Suprapubic skin (tissue), 4 donors: ENCODE results near the gene GSAP. TPM values are rescaled to one million over a fixed set of nuclear protein-coding genes. Genes with fewer than 3 reads are reported as not detected.

Experiments used
- DNase-seq, 2 donors: peaks; one replicate each; pipeline ENCODE4 v3.0.0-alpha.2; 2019; ENCODE audit warnings: low spot score in 2 of 2
- H3K27ac ChIP-seq: fragments of 200-600 bp; sonication (generic); one replicate; pipeline ENCODE4 v1.5.1; 2019
- H3K27me3 ChIP-seq: fragments of 200-600 bp; sonication (generic); one replicate; pipeline ENCODE4 v1.5.1; 2019
- H3K36me3 ChIP-seq: fragments of 200-600 bp; sonication (generic); one replicate; pipeline ENCODE4 v1.5.1; 2019
- H3K4me1 ChIP-seq: fragments of 200-600 bp; sonication (generic); one replicate; pipeline ENCODE4 v1.5.1; 2019
- H3K4me3 ChIP-seq: fragments of 200-600 bp; sonication (generic); one replicate; pipeline ENCODE4 v1.5.1; 2019; ENCODE audit warnings: mild to moderate bottlenecking
- H3K9me3 ChIP-seq: fragments of 200-600 bp; sonication (generic); one replicate; pipeline ENCODE4 v1.5.1; 2019
- EP300 ChIP-seq: sonication (generic); formaldehyde crosslinking; IDR thresholded peaks from one replicate; pipeline ENCODE4 v1.6.1; 2017; ENCODE audit warnings: antibody characterized with exemption
- POLR2A ChIP-seq, 2 donors: fragments of 450-650 bp; IDR thresholded peaks; one replicate each; pipeline ENCODE4 v1.6.1; 2017; ENCODE audit warnings: antibody characterized with exemption in 2 of 2, mild to moderate bottlenecking in 2 of 2, moderate library complexity in 2 of 2
- POLR2AphosphoS5 ChIP-seq, 3 donors: sonication (generic); formaldehyde crosslinking; IDR thresholded peaks; one replicate each; pipeline ENCODE4 v1.6.1; 2017; ENCODE audit warnings: antibody characterized with exemption in 3 of 3
- WGBS: methylation state at CpG from one replicate; pipeline ENCODE4 v1.1.5; 2018; 5-methylcytosine and 5-hydroxymethylcytosine counted together
- total RNA-seq, 4 donors: library from RNA; depleted of rRNA; stranded (reverse); fragments of >200 nt; gene quantifications; one replicate each; pipeline ENCODE4 v1.1.0, GENCODE V29; 2016
- TF ChIP-seq, protein P1 (sequence below), 2 donors: fragments of 200-600 bp in 1 of 2; fragments of 450-650 bp in 1 of 2; sonication (generic) in 1 of 2; IDR thresholded peaks; one replicate each; pipeline ENCODE4 v1.5.1; 2016 to 2019; ENCODE audit warnings: antibody characterized with exemption in 2 of 2, mild to moderate bottlenecking in 1 of 2, moderate library complexity in 1 of 2

Gene GSAP
- total RNA-seq, 4 donors from 2014 or later, result 11.8 to 52.8 (median 17.2) TPM

DNA sequence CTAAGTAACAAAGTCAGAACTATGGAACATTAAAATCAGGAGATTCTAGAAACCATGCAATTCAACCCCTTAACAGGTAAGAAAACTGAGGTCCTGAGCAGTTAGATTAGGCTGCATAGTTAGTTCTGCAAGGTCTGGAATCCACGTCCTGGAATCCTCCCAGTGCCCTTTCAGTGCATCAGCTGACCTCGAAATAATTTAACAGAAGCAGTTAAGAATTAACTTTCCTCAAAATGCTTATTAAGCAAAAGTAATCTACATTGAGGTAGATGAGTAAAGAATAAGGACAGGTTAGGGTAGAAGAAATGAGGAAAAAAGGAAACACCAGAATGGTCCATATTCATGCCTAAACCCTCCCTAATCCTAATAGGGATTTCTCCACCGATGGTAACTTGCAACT is 37.6 kb downstream of the GSAP start:
- Histone ChIP-seq H3K36me3 (peaks cover 14% of the 10 kb centered on the region), H3K9me3 (no peaks in the 10 kb centered on the region), H3K27ac (no peak overlapping the region), H3K4me3 (no peak overlapping the region), H3K4me1 (no peaks in the 10 kb centered on the region), H3K27me3 (no peaks in the 10 kb centered on the region)
- no peak for TF ChIP-seq EP300
- TF ChIP-seq, protein P1, sequence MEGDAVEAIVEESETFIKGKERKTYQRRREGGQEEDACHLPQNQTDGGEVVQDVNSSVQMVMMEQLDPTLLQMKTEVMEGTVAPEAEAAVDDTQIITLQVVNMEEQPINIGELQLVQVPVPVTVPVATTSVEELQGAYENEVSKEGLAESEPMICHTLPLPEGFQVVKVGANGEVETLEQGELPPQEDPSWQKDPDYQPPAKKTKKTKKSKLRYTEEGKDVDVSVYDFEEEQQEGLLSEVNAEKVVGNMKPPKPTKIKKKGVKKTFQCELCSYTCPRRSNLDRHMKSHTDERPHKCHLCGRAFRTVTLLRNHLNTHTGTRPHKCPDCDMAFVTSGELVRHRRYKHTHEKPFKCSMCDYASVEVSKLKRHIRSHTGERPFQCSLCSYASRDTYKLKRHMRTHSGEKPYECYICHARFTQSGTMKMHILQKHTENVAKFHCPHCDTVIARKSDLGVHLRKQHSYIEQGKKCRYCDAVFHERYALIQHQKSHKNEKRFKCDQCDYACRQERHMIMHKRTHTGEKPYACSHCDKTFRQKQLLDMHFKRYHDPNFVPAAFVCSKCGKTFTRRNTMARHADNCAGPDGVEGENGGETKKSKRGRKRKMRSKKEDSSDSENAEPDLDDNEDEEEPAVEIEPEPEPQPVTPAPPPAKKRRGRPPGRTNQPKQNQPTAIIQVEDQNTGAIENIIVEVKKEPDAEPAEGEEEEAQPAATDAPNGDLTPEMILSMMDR (IDR thresholded peaks at IDR 0.05), result no peak
- no peak for TF ChIP-seq POLR2AphosphoS5 (IDR thresholded peaks at IDR 0.05)
- TF ChIP-seq POLR2A (IDR thresholded peaks at IDR 0.05), result no peak
- WGBS, result 97% methylated on average over 3 of the region's 3 CpGs
- DNase-seq, result no peak

DNA sequence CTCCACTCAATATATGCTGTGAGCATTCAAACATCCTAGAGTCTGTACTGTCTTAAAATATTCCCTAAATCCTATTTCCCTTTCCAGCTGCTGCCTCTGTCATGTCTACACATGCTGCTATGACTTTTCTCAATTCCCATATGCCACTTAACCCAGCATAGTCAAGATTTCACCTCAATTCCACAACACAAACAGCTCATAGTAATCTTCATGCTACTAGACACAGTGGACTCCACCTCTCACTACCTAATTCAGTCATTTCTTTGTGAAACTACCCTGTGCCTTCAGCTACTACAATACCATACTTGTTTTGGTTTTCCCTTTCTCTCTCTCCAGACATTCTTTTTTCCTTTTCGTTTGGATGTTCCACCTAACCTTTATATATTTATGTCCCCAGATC is 45.5 kb downstream of the GSAP start:
- Histone ChIP-seq H3K4me3 (no peak overlapping the region), H3K4me1 (no peaks in the 10 kb centered on the region), H3K9me3 (no peaks in the 10 kb centered on the region), H3K27ac (no peak overlapping the region), H3K36me3 (peaks cover 7% of the 10 kb centered on the region), H3K27me3 (no peaks in the 10 kb centered on the region)
- TF ChIP-seq POLR2AphosphoS5 (IDR thresholded peaks at IDR 0.05) (no peak), POLR2A (IDR thresholded peaks at IDR 0.05) (no peak), EP300 (no peak)
- TF ChIP-seq, protein P1 (IDR thresholded peaks at IDR 0.05), result no peak
- no peak for DNase-seq
- WGBS, result 70% methylated on average over 1 of the region's 1 CpG

DNA sequence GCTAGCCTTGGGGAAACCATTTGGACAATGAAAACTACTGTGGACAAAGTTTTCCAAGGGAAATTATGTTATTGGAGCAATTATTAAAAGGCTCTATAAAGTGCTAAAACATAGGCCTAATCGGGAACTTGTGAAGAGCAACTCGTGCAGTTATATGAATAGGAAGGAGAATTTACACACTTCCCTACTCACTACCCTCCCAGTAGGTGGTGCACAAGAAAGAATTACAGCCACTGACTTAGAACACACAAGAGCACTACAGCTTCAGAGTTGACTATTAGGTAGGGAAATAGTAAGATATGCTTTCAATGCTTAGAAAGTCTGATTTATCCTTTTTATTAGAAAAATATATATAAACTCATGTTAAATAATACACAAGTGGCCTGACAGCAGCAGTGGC is 47.2 kb downstream of the GSAP start:
- DNase-seq, result no peak
- no peak for TF ChIP-seq POLR2A (IDR thresholded peaks at IDR 0.05)
- TF ChIP-seq, protein P1 (IDR thresholded peaks at IDR 0.05), result no peak
- TF ChIP-seq POLR2AphosphoS5 (IDR thresholded peaks at IDR 0.05), result no peak
- TF ChIP-seq EP300, result no peak
- 71% methylated on average over 2 of the region's 2 CpGs for WGBS
- no peaks in the 10 kb centered on the region for H3K9me3 ChIP-seq
- H3K27ac ChIP-seq, result no peak overlapping the region
- no peaks in the 10 kb centered on the region for H3K27me3 ChIP-seq
- H3K4me3 ChIP-seq, result no peak overlapping the region
- peaks cover 7% of the 10 kb centered on the region for H3K36me3 ChIP-seq
- H3K4me1 ChIP-seq, result no peaks in the 10 kb centered on the region

DNA sequence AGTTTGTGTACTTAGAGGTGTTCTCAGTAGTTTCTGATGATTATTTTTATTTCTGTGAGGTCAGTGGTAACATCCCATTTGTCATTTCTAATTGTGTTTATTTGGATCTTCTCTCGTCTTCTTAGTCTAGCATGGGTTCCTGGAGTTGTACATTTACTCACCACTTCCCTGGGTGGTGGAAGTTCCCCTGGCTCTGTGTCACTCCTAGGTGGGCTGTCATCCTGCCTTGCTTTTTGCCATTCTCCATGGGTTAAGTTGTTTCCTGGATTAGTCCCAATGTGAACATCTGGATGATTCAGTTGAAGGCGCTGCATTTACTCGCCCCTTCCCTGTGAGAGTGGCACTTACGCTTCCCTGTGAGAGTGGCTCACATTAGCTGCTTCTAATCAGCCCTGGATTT is 48.2 kb downstream of the GSAP start:
- Histone ChIP-seq H3K27ac (no peak overlapping the region), H3K4me3 (no peak overlapping the region), H3K36me3 (peaks cover 7% of the 10 kb centered on the region), H3K27me3 (no peaks in the 10 kb centered on the region), H3K4me1 (no peaks in the 10 kb centered on the region), H3K9me3 (no peaks in the 10 kb centered on the region)
- 97% methylated on average over 4 of the region's 4 CpGs for WGBS
- TF ChIP-seq POLR2AphosphoS5 (IDR thresholded peaks at IDR 0.05) (no peak), EP300 (no peak), POLR2A (IDR thresholded peaks at IDR 0.05) (no peak)
- TF ChIP-seq, protein P1 (IDR thresholded peaks at IDR 0.05), result no peak
- DNase-seq, result no peak

DNA sequence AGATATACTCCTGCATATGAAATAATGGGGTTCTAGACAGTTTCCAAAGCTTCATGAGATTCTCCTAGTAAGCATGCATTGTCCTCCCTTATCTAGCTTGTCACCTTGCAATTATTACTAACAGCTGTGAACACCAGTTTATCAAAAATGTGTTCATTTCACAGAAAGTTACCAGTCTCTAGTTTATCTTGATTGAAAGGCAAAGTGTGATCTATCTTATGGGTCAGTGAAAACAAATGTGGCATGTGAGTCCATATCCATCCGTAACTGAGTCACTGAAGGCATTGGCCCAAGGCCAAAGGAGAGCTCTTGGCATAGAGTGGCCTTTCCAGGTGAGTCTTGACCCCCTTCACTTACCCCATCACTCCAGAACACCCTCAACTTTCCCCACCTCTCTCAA is 53.2 kb downstream of the GSAP start:
- peaks cover under 1% of the 10 kb centered on the region for H3K36me3 ChIP-seq
- H3K4me1 ChIP-seq, result no peaks in the 10 kb centered on the region
- H3K4me3 ChIP-seq, result no peak overlapping the region
- no peak overlapping the region for H3K27ac ChIP-seq
- no peaks in the 10 kb centered on the region for H3K27me3 ChIP-seq
- no peaks in the 10 kb centered on the region for H3K9me3 ChIP-seq
- TF ChIP-seq, protein P1 (IDR thresholded peaks at IDR 0.05), result no peak
- TF ChIP-seq EP300 (no peak), POLR2AphosphoS5 (IDR thresholded peaks at IDR 0.05) (no peak), POLR2A (IDR thresholded peaks at IDR 0.05) (no peak)
- DNase-seq, result no peak
- 89% methylated on average over 1 of the region's 1 CpG for WGBS
